ENCODE results near the gene POLH. TPM values are rescaled to one million over a fixed set of nuclear protein-coding genes. Genes with fewer than 3 reads are reported as not detected.

POLH gene
- total and polyA plus RNA-seq, 2 of the 4 experiments (the other 2 are of a cell fraction), result 13.3 to 26.0 TPM

GRCh38 chr6:43629104-43629504 is 53.1 kb downstream of the POLH start, which contains the start of gene GTPBP2:
TSS of gene GTPBP2 (minus strand) at chr6:43629264. CDS start at chr6:43629162, 102 bp downstream.
- peaks cover 27 to 45% of the 10 kb centered on the region in 2 experiments for H3K79me1 ChIP-seq (ENCODE audit: low read depth in 1 of 2, low read length in 2 of 2)
- ATAC-seq (ENCODE audit: low read depth) (peak; percentile 86), DNase-seq (peak; percentile 99)
- H3K18ac ChIP-seq (ENCODE audit: low read depth, low read length), result peak within 1 kb of the TSS; percentile 62
- H3K14ac ChIP-seq (replicated peaks; ENCODE audit: low read depth, low read length), result peak within 1 kb of the TSS; percentile 99
- H3K9ac ChIP-seq (ENCODE audit: low read depth, low read length), result peak within 1 kb of the TSS; percentile 99
- H3K36me3 ChIP-seq (ENCODE audit: control insufficient read depth, insufficient read depth, low read length), result peaks cover 21% of the 10 kb centered on the region
- POLR2A ChIA-PET (ENCODE audit: unreplicated experiment), result interaction anchor here (1.0 kb wide), 1 partner anchor 15 kb away, joined by 3 read pairs; no protein-coding TSS in a partner anchor
- peak within 1 kb of the TSS; percentile 87 for H2BK5ac ChIP-seq (ENCODE audit: low read depth, low read length, poor library complexity, severe bottlenecking)
- intact Hi-C loops (cut with micrococcal nuclease) (loop anchor here (5.0 kb wide), 1 partner anchor 143 kb away; the partner anchor contains the start of gene VEGFA), in situ Hi-C loops (cut with MboI; ENCODE audit: low sequenced_read_pairs) (no loop called here), dilution Hi-C loops (cut with HindIII; ENCODE audit: low sequenced_read_pairs, unreplicated experiment) (no loop called here)
- peak within 1 kb of the TSS; percentile 66 for H4K5ac ChIP-seq (ENCODE audit: low read depth, low read length)
- peak within 1 kb of the TSS; percentile 92 for H2AK9ac ChIP-seq (replicated peaks; ENCODE audit: low read depth, low read length, poor library complexity)
- H3K4ac ChIP-seq (ENCODE audit: low read depth, low read length), result peak within 1 kb of the TSS; percentile 96
- H2AK5ac ChIP-seq (ENCODE audit: low read depth, low read length), result peak within 1 kb of the TSS; percentile 99
- H2BK15ac ChIP-seq (ENCODE audit: low read depth, low read length), result peak within 1 kb of the TSS; percentile 85; the same call in 2 of the 3 replicates
- H3K4me3 ChIP-seq (ENCODE audit: insufficient read depth, low read depth, low read length), result peak within 1 kb of the TSS; percentile 85
- peak within 1 kb of the TSS; percentile 93 for H3K56ac ChIP-seq (ENCODE audit: extremely low read depth, insufficient read depth, low read length)
- H4K20me1 ChIP-seq (ENCODE audit: insufficient read depth, low read length), result no peaks in the 10 kb centered on the region
- H2AFZ ChIP-seq (replicated peaks; ENCODE audit: low read length, poor library complexity), result peak within 1 kb of the TSS; percentile 94
- H3K4me2 ChIP-seq (ENCODE audit: low read depth, low read length), result peak within 1 kb of the TSS; percentile 96
- CTCF ChIA-PET, result no interaction called here
- H2BK120ac ChIP-seq (ENCODE audit: low read depth, low read length), result peak within 1 kb of the TSS; percentile 86
- no peaks in the 10 kb centered on the region for H3K27me3 ChIP-seq (ENCODE audit: control insufficient read depth, insufficient read depth, low read length)
- H3K27ac ChIP-seq (ENCODE audit: insufficient read depth, low read length), result peak within 1 kb of the TSS; percentile 98
- no TSS peak for BruUV-seq (replicated peaks)
- 3% methylated on average over 8 of the region's 46 CpGs; no CpG with 5 or more reads in 1 of the 2 experiments for WGBS, 2 experiments (ENCODE audit: extremely low coverage in 2 of 2, insufficient read length in 1 of 2)
- H4K91ac ChIP-seq (ENCODE audit: insufficient read depth, low read depth, low read length), result peak within 1 kb of the TSS; percentile 86
- peak within 1 kb of the TSS; percentile 71 to 95 for H4K8ac ChIP-seq (ENCODE audit: low read depth in 2 of 2, low read length in 2 of 2)
- peaks cover 8% of the 10 kb centered on the region for H3K4me1 ChIP-seq (ENCODE audit: control insufficient read depth, insufficient read depth, low read length)
- H3K9me1 ChIP-seq (ENCODE audit: insufficient read depth, low read length), result peaks cover 24% of the 10 kb centered on the region
- peak within 1 kb of the TSS; percentile 99 for H3K23ac ChIP-seq (ENCODE audit: low read depth, low read length)
- TF ChIP-seq NFE2L2 (IDR thresholded peaks at IDR 0.05; ENCODE audit: low read depth, low read length) (no peak), MXI1 (IDR thresholded peaks at IDR 0.05; ENCODE audit: borderline replicate concordance, low read depth, low read length) (peak; percentile 54; the same call in 1 of the 2 replicates), USF2 (IDR thresholded peaks at IDR 0.05; ENCODE audit: low read depth, low read length) (no peak), RFX5 (IDR thresholded peaks at IDR 0.05; ENCODE audit: low read depth, low read length) (no peak), MAZ (IDR thresholded peaks at IDR 0.05; ENCODE audit: borderline replicate concordance, low read depth, low read length) (peak; percentile 81), CEBPB (IDR thresholded peaks at IDR 0.05; ENCODE audit: low read depth, low read length) (no peak), SMC3 (IDR thresholded peaks at IDR 0.05; ENCODE audit: low read depth, low read length) (no peak), CHD1 (IDR thresholded peaks at IDR 0.05; ENCODE audit: low read depth, low read length) (0 out of 2 replicates have a peak, but pooled peaks have one; percentile 3), ELK1 (IDR thresholded peaks at IDR 0.05; ENCODE audit: borderline replicate concordance, low read depth, low read length) (no peak)
- H3K9me3 ChIP-seq (ENCODE audit: control insufficient read depth, insufficient read depth, low read length), result no peaks in the 10 kb centered on the region
- H2BK20ac ChIP-seq (ENCODE audit: low read depth, low read length), result peak within 1 kb of the TSS; percentile 76
